ENCODE results near the gene MEGF11.

- TF ChIP-seq CTCF (IDR thresholded peaks at IDR 0.05), result no peak
- no peak for TF ChIP-seq POLR2A (IDR thresholded peaks at IDR 0.05)
Observed at GRCh38 chr15:65847989-65848388, 405.6 kb downstream of the MEGF11 start.
